ENCODE measurements around the gene CDH26. TPM values are rescaled to one million over a fixed set of nuclear protein-coding genes. Genes with fewer than 3 reads are reported as not detected.

Gene CDH26
- total and polyA plus RNA-seq, 9 of the 15 experiments (the other 6 are each of a cell fraction or from before 2014, with no cell fraction given): 0.07 to 0.13 (median 0.10) TPM; not detected in 4

DNA sequence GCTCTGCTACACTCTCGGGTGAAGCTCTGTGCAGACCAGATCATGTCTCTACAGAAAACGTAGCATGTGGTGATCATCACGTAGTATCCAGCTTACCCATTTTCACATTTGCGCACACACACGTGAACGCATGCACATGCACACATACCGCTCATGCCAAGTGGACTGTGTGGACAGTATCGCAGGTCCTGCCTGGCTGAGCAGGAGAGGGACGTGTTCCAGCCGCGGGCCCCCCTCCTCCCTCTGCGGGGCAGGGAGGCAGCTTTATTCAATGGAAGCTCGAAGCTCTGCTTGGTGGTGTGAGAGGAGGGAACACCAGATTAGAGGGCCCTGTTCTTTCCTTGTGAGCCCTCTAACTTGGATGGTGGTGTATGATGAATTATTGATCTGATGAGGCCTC lies 51.1 kb downstream of the CDH26 start:
- peaks cover 3 to 11% of the 10 kb centered on the region in 2 experiments; a peak in 3 of 5 replicates for H3K27me3 ChIP-seq (ENCODE audit: control insufficient read depth in 2 of 2, insufficient read depth in 2 of 2, low read length in 2 of 2)
- DNase-seq (ENCODE audit: extremely low read depth in 1 of 4, low spot score in 3 of 4): no peak
- no peak overlapping the region for H3K4me3 ChIP-seq
- no peaks in the 10 kb centered on the region for H3K36me3 ChIP-seq (ENCODE audit: control insufficient read depth, insufficient read depth, low read length)
- ATAC-seq: no peak
- intact Hi-C loops (cut with micrococcal nuclease) (no loop called here), in situ Hi-C loops (cut with MboI) (no loop called here)
- no peak for FAIRE-seq
- BruUV-seq (replicated peaks): no TSS peak
- H4K20me1 ChIP-seq (replicated peaks; ENCODE audit: control insufficient read depth, insufficient read depth, low read length): no peaks in the 10 kb centered on the region
- H3K79me2 ChIP-seq (ENCODE audit: control insufficient read depth, insufficient read depth, low read length): no peaks in the 10 kb centered on the region
- POLR2A ChIA-PET: no interaction called here
- H3K4me2 ChIP-seq (ENCODE audit: insufficient read depth, low read length): no peak overlapping the region
- H3K4me1 ChIP-seq (replicated peaks in 1 of 2; ENCODE audit: control insufficient read depth in 2 of 2, insufficient read depth in 2 of 2, low read length in 2 of 2): no peaks in the 10 kb centered on the region
- H3K27ac ChIP-seq (ENCODE audit: extremely low read depth, low read depth, low read length): no peak overlapping the region
- H3K9me3 ChIP-seq (replicated peaks; ENCODE audit: control insufficient read depth, insufficient read depth, low read depth, low read length): no peaks in the 10 kb centered on the region
- H2AFZ ChIP-seq (ENCODE audit: low read depth, low read length): no peak overlapping the region
- no peaks in the 10 kb centered on the region for H3K9me1 ChIP-seq (ENCODE audit: control insufficient read depth, insufficient read depth, low read length)
- WGBS (ENCODE audit: insufficient coverage, low coverage, missing lambda C conversion rate): 5% methylated on average over 13 of the region's 13 CpGs
- H3K9ac ChIP-seq (ENCODE audit: insufficient read depth in 1 of 2, low read depth in 2 of 2, low read length in 2 of 2): no peak overlapping the region
- CTCF ChIA-PET (ENCODE audit: low intra/inter-chr PET ratio): no interaction called here
- TF ChIP-seq FOXJ3 (CRISPR knock-in tag; IDR thresholded peaks at IDR 0.05) (no peak), SRF (CRISPR knock-in tag; IDR thresholded peaks at IDR 0.05) (no peak), PCBP2 (IDR thresholded peaks at IDR 0.05; ENCODE audit: low read depth, low read length, poor library complexity, severe bottlenecking) (no peak), MYNN (IDR thresholded peaks at IDR 0.05) (no peak), MYNN (CRISPR knock-in tag; IDR thresholded peaks at IDR 0.05) (no peak), ZC3H11A (IDR thresholded peaks at IDR 0.05; ENCODE audit: low read depth, low read length) (no peak), CBX2 (IDR thresholded peaks at IDR 0.05; ENCODE audit: insufficient read depth, low read length, poor library complexity, severe bottlenecking) (no peak), GATA2 (CRISPR knock-in tag; IDR thresholded peaks at IDR 0.05) (no peak), BHLHE40 (IDR thresholded peaks at IDR 0.05; ENCODE audit: low read length) (no peak), CSDE1 (IDR thresholded peaks at IDR 0.05) (no peak), ZZZ3 (IDR thresholded peaks at IDR 0.05) (no peak)
- TF ChIP-seq, protein P1, sequence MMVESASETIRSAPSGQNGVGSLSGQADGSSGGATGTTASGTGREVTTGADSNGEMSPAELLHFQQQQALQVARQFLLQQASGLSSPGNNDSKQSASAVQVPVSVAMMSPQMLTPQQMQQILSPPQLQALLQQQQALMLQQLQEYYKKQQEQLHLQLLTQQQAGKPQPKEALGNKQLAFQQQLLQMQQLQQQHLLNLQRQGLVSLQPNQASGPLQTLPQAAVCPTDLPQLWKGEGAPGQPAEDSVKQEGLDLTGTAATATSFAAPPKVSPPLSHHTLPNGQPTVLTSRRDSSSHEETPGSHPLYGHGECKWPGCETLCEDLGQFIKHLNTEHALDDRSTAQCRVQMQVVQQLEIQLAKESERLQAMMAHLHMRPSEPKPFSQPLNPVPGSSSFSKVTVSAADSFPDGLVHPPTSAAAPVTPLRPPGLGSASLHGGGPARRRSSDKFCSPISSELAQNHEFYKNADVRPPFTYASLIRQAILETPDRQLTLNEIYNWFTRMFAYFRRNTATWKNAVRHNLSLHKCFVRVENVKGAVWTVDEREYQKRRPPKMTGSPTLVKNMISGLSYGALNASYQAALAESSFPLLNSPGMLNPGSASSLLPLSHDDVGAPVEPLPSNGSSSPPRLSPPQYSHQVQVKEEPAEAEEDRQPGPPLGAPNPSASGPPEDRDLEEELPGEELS (CRISPR knock-in tag; IDR thresholded peaks at IDR 0.05; ENCODE audit: borderline replicate concordance): no peak
- TF ChIP-seq, protein P2, sequence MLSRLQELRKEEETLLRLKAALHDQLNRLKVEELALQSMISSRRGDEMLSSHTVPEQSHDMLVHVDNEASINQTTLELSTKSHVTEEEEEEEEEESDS (CRISPR knock-in tag; IDR thresholded peaks at IDR 0.05): no peak
- TF ChIP-seq, protein P3, sequence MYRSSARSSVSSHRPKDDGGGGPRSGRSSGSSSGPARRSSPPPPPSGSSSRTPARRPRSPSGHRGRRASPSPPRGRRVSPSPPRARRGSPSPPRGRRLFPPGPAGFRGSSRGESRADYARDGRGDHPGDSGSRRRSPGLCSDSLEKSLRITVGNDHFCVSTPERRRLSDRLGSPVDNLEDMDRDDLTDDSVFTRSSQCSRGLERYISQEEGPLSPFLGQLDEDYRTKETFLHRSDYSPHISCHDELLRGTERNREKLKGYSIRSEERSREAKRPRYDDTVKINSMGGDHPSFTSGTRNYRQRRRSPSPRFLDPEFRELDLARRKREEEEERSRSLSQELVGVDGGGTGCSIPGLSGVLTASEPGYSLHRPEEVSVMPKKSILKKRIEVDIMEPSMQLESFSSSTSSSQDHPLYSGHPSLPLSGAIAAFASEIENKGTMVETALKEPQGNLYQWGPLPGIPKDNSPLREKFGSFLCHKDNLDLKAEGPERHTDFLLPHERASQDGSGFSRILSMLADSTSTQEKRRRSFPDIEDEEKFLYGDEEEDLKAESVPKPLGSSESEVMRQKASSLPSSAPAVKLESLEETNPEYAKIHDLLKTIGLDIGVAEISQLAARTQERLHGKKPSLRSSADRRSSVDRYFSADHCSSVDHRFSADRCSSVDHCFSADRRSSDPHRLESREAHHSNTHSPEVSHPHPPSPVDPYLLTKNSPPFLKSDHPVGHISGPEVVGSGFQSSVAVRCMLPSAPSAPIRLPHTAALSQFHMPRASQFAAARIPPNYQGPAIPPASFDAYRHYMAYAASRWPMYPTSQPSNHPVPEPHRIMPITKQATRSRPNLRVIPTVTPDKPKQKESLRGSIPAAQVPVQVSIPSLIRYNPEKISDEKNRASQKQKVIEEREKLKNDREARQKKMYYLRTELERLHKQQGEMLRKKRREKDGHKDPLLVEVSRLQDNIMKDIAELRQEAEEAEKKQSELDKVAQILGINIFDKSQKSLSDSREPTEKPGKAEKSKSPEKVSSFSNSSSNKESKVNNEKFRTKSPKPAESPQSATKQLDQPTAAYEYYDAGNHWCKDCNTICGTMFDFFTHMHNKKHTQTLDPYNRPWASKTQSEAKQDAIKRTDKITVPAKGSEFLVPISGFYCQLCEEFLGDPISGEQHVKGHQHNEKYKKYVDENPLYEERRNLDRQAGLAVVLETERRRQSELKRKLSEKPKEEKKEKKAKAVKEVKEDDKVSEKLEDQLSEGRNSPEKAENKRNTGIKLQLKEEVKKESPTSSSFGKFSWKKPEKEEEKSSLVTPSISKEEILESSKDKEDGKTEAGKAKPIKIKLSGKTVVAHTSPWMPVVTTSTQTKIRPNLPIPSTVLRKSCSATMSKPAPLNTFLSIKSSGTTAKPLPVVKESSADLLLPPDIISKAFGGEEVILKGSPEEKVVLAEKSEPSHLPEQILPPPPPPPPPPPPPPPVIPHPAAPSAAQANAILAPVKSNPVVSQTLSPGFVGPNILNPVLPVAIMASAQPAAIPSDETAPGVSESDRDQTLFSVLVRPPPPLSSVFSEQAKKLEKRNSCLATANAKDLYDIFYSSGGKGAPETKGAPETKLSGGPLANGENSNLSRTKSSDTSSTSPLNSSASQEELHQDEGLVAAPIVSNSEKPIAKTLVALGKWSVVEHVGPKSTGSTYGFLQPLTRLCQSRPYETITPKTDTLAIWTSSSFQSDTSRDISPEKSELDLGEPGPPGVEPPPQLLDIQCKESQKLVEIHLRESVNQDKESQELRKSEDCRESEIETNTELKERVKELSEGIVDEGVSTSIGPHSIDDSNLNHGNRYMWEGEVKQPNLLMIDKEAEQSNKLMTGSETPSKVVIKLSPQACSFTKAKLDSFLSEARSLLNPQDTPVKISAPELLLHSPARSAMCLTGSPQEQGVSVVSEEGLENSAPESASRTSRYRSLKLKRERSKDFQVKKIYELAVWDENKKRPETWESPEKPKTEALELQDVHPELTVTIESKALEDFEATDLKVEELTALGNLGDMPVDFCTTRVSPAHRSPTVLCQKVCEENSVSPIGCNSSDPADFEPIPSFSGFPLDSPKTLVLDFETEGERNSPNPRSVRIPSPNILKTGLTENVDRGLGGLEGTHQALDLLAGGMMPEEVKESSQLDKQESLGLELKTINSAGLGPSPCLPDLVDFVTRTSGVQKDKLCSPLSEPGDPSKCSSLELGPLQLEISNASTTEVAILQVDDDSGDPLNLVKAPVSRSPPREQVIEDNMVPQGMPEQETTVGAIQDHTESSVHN (IDR thresholded peaks at IDR 0.05; ENCODE audit: borderline replicate concordance in 1 of 2, low read depth in 1 of 2): no peak
